Karpas-422 (cell line): Measurements from ENCODE around the gene IGSF23. TPM values are rescaled to one million over a fixed set of nuclear protein-coding genes. Genes with fewer than 3 reads are reported as not detected.

Experiments
- DNase-seq: peaks from one replicate; pipeline ENCODE4 v3.0.0-alpha.2; 2015
- H2AFZ ChIP-seq: fragments of 200-600 bp; sonication (generic); 2 replicates; pipeline ENCODE4 v1.6.1; 2014; ENCODE audit warnings: antibody characterized with exemption, low read length, mixed read lengths
- H3K27ac ChIP-seq: fragments of 200-600 bp; sonication (generic); 2 replicates; pipeline ENCODE4 v1.5.1; 2014; ENCODE audit warnings: mild to moderate bottlenecking, low read length, moderate library complexity
- H3K27me3 ChIP-seq: fragments of 200-600 bp; sonication (generic); 2 replicates; pipeline ENCODE4 v1.6.1; 2014; ENCODE audit warnings: low read length, mixed read lengths
- H3K36me3 ChIP-seq: fragments of 200-600 bp; sonication (generic); 2 replicates; pipeline ENCODE4 v1.6.1; 2014; ENCODE audit warnings: low read length, mixed read lengths; ENCODE audit not compliant: insufficient read depth
- H3K4me1 ChIP-seq: fragments of 200-600 bp; sonication (generic); 2 replicates; pipeline ENCODE4 v1.6.1; 2014; ENCODE audit warnings: mild to moderate bottlenecking, low read length, mixed read lengths
- H3K4me2 ChIP-seq: fragments of 200-600 bp; sonication (generic); 2 replicates; pipeline ENCODE4 v1.6.1; 2014; ENCODE audit warnings: low read length, low read depth, mild to moderate bottlenecking; ENCODE audit not compliant: poor library complexity, severe bottlenecking
- H3K4me3 ChIP-seq: fragments of 200-600 bp; sonication (generic); 2 replicates; pipeline ENCODE4 v1.5.1; 2014; ENCODE audit warnings: mild to moderate bottlenecking, antibody characterized with exemption, low read length, mixed read lengths
- H3K79me2 ChIP-seq: fragments of 200-600 bp; sonication (generic); 2 replicates; pipeline ENCODE4 v1.6.1; 2014; ENCODE audit warnings: mild to moderate bottlenecking, low read length, mixed read lengths
- H3K9ac ChIP-seq: fragments of 200-600 bp; sonication (generic); 2 replicates; pipeline ENCODE4 v1.6.0; 2014; ENCODE audit warnings: low read length
- H3K9me2 ChIP-seq: fragments of 200-600 bp; sonication (generic), shearing (Covaris generic); replicated peaks from 2 replicates; pipeline ENCODE4 v1.6.0; 2014; ENCODE audit warnings: mild to moderate bottlenecking, low read length, moderate library complexity; ENCODE audit not compliant: insufficient read depth
- H3K9me3 ChIP-seq: fragments of 300-700, 200-600 bp; sonication (generic); 2 replicates; pipeline ENCODE4 v1.6.1; 2014; ENCODE audit warnings: low read length, mixed read lengths
- H4K20me1 ChIP-seq: fragments of 200-600 bp; sonication (generic); 2 replicates; pipeline ENCODE4 v1.6.1; 2014; ENCODE audit warnings: mild to moderate bottlenecking, antibody characterized with exemption, low read length, low read depth; ENCODE audit not compliant: insufficient read depth
- small RNA-seq: library from RNA; depleted of rRNA; stranded (forward); fragments of <200 nt; gene quantifications from one replicate; pipeline ENCODE3, GENCODE V24; 2014
- total RNA-seq: library from RNA; depleted of rRNA; stranded (reverse); fragments of >200 nt; shearing (Covaris generic); gene quantifications from 2 replicates; pipeline ENCODE4 v1.2.3, GENCODE V29; 2014; ENCODE audit warnings: low replicate concordance; rRNA removed

Gene IGSF23
- total RNA-seq, 1 experiment from 2014 or later, result not detected

GRCh38 chr19:44685877-44686276 is 72.5 kb downstream of the IGSF23 start:
- Histone ChIP-seq H3K4me1 (peaks cover 6% of the 10 kb centered on the region), H3K27ac (no peak overlapping the region), H3K9me3 (no peaks in the 10 kb centered on the region), H4K20me1 (no peaks in the 10 kb centered on the region), H3K27me3 (no peaks in the 10 kb centered on the region), H3K9me2 (no peaks in the 10 kb centered on the region), H3K4me3 (no peak overlapping the region), H3K4me2 (peak overlapping the region; percentile 14), H3K36me3 (no peaks in the 10 kb centered on the region), H2AFZ (no peak overlapping the region), H3K79me2 (no peaks in the 10 kb centered on the region), H3K9ac (no peak overlapping the region)
- DNase-seq, result no peak

Small RNAs within 50 kb of the gene (small RNA-seq; reads per million reads assigned to genes)
- not detected for gene AC243964.1

Other genes starting within 250 kb of the IGSF23 start
- gene ZNF285, start 212.0 kb upstream of the IGSF23 start, total RNA-seq, result not detected in 2 replicates
- not detected in 2 replicates for gene ZNF229, start 165.1 kb upstream of the IGSF23 start, total RNA-seq
- gene ZNF180, start 113.0 kb upstream of the IGSF23 start, total RNA-seq, result 5.9 and 7.7 TPM in 2 replicates
- not detected in 2 replicates for gene CEACAM20, start 83.9 kb upstream of the IGSF23 start, total RNA-seq
- not detected in 2 replicates for gene PVR, start 30.3 kb downstream of the IGSF23 start, total RNA-seq
- gene CEACAM19, start 57.9 kb downstream of the IGSF23 start, total RNA-seq, result not detected in 2 replicates
- not detected in 2 replicates for gene CEACAM16, start 85.6 kb downstream of the IGSF23 start, total RNA-seq
- 0.54 TPM in 1 of 2 replicates, not detected in the other for gene BCL3, start 135.1 kb downstream of the IGSF23 start, total RNA-seq
- not detected in 2 replicates for gene CBLC, start 164.3 kb downstream of the IGSF23 start, total RNA-seq
- not detected in 2 replicates for gene BCAM, start 195.5 kb downstream of the IGSF23 start, total RNA-seq
- 2.0 TPM in 1 of 2 replicates, not detected in the other for gene NECTIN2, start 232.7 kb downstream of the IGSF23 start, total RNA-seq